HG03432 (cell line): ENCODE results near the gene ARHGAP26.

Source experiments
- ATAC-seq: cut with Tn5 transposase; IDR thresholded peaks from one replicate; pipeline ENCODE4 v1.9.1; 2021; ENCODE audit warnings: mild to moderate bottlenecking, moderate library complexity; ENCODE audit not compliant: unreplicated experiment

Gene ARHGAP26

GRCh38 chr5:143055596-143056338 is 285.6 kb downstream of the ARHGAP26 start:
- no peak for ATAC-seq

DNA sequence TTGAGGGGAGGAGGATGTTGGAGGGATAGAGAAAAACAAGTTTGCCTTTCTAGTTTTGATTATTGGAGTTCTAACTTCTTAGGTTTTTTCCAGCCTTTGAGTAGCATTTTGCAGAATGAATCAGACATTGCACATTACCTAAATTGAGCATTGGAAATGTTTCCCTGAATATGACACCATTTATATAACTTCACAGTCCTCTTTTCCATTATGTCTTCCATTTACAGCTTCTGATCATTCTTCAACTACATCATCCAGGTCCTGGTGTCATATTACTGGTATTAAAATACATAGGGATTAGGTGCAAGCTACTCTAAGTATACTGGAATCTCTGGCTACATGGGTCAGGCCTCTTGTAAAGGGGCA is 286.1 kb downstream of the ARHGAP26 start:
- ATAC-seq: no peak

DNA sequence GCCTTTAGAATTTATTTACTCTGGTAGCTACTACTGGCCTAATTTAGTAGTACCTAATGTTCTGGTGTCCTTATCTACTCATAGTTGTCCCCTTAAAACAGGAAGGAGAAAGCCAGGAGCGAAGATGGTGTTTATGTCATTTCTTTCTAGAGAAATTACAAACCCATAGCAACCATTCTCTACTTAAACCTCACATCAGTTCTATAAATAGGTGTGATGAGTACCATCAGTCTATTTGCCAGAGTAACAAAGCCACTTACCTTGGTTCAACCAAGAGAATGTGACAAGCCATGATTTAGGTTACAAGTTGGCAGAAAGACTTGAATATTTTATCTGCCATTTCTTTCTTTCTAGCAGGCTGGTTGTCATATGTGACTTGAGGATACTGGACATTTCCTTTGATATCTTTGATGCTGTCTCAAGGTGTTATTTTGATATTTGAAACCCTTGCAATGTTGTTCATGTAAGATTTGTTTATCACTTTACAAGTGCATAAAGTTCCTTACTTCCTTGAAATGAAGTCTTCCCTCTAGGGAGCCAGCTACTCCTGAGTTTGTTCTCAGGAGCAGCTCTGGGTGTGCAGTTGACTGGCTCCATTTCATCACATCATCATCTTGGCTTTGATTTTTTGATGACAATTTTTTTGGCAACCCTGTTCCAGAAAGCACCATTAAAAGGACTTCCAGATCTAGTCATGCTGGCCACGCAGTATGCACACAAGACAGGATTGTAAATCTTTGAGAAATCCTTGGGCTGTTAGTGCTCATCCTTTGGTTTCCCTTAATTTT is 286.8 kb downstream of the ARHGAP26 start:
- peak; percentile 35 for ATAC-seq

DNA sequence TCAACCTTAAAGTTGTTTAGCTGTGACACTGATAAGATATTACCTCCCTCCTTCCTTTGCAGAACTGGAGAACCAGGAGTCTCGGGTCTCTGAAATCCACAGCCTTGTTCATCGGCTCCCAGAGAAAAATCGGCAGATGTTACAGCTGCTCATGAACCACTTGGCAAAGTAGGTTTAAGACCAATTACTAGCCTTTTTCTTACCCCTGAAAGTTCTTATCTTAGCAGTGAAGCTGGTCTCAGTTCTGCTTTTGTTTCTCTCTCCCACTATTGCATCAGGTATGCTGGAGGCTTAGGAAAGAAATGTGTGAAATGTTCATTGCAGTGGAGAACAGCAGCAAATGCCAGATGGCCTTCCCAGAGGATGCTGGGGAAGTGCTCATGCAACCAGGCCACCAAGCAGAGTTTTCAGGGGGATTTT is 287.4 kb downstream of the ARHGAP26 start:
- peak; percentile 55 for ATAC-seq

- no peak for ATAC-seq
These were observed 289.2 kb downstream of the ARHGAP26 start for GRCh38 chr5:143059355-143059754.

DNA sequence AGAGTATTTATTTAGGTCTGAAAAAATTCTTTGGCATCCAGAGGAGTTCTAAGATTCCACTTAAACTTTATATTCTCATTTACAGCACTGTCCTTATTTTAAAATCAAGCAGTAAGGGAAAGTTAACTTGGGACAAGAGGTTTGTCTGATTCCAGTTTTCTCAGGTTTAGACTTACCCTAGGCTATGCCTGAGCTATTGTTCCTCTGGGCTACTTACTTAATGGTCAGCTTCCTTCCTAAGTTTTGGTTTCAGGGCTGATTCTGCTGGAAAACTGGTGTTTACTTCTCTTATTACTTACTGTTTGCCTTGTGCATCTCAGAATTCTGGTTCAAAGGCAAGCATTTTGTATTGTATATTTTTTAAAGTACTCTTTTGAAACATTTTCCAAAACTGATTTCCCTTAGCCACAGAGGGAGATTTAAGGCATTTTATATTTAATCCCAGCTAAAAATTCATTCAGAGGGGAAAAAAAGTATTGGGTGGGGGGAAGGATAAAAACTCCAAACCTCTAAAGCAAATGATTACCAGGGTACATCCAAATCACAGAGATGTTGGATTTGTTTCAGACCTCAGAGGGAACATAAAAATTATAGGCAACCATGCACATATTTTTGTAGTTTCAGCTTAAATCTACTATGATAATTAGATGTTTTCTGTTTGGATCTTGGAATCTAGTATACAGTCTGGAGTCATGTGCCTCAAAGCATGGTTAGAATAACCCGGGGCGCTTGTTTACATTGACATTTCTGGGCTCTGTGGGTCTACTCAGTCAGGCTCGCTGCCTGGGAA is 290.0 kb downstream of the ARHGAP26 start:
- ATAC-seq: no peak

- ATAC-seq: no peak
These were observed 291.2 kb downstream of the ARHGAP26 start for GRCh38 chr5:143061161-143061945.

DNA sequence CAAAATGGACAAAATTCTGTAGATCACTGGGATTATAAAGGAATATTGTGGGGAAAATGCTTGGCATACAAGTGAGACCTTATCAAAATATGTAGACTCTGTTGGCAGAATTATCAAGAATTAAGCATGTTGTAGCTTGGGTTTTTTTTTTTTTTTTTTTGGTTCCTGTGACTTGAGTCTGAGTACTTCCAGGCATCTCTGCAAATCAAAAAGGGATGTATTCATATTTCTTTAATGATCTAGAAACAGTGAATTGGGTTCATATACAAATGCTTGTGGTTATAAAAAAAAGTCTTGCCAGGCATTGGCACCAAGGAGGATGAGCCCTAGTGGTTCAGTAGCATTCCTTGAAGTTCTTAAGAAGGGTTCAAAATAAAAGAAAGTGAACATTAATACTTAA is 292.2 kb downstream of the ARHGAP26 start:
- ATAC-seq: no peak

DNA sequence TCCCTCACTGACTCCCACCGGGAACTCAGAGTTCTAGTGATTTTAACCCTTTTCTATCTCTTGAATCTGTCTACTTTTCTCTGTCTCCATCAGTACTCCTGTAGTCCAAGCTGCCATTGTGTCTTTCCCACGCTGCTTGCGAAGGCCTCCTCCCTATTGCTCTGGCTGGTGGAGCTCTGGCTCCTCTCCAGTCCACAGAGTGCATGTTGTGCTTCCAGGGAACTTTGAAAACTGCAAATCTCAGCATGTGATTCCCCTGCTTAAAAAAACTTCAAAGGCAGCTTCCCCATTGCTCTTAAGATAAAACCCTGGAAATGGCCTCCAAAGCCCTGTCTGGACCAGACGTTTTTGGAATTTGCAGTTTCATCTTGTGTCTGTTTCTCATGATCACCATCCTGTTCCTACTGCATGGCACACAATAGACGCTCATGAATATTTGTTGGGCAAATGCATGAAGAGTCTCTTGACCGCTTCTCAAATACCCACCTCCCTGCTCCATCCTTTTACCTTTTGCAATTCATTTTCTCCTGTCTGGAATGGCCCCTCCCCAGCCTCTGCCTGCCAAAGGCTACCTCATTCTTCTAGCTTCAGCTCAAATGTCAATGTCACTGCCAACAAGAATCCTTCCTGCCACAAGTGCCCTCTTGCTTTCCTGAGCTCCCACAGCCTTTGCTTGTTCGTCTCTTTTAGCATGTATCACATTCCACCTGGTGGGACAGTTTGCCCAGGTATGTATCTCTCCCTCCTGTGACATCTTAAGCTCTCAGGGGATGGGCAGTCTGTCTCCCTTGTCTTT is 293.2 kb downstream of the ARHGAP26 start:
- ATAC-seq: no peak

GRCh38 chr5:143064218-143064641 is 294.1 kb downstream of the ARHGAP26 start:
- no peak for ATAC-seq

DNA sequence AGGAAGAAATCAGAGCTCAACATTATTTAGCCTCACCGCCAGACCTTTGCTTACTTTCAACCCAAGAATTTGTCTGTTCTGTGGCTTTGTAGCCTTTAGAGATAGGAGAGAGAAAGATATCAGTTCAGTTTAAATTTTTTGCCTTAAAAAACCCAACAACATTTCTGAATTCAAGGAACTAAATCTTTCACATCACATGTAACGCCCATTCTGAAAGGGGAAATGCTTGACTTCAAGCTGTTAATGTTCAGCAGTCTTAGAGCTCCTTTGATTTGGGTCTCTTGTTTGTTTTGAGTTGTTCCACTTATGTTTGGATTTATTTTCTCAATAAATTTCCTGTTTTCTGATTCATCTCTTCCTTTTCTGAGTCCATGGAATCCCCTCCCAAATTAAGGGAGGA is 294.5 kb downstream of the ARHGAP26 start:
- ATAC-seq: no peak

DNA sequence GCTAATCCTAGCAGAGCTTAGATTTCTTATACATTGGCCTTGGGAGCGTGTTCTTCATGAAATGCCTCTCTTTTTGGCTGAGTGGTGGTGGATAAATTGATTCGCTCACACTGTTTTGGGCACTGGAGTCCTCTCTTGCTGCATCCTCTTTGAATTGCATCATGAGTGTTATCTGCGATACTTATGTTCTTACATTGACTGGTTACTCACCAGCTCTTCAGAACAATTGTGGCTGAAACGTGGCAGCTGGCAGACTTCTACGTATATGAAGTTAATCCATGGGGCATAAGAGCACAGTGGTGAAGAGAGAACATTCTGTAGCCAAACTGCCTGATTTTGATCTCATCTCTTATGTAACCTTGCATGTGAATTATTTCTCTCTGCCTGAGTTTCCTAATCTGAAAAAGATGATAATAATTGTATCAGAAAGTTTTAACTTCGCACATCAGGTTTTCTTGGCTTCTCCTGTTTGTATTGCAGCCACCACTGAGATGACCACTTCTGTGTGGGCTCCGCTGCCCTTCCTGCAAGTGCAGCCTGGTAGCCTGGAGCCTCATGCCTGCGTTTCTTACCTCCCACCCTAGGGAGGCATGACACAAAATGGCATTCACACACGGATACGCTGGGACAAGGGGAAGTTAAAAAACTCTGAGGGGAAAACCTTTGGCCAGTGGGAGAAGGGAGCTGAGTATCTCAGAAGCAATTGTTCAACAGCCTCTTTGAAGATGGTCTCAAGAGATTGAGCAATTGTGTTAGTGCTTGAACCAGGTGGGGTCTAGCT is 295.2 kb downstream of the ARHGAP26 start:
- no peak for ATAC-seq

- ATAC-seq: peak; percentile 7
These were observed 295.9 kb downstream of the ARHGAP26 start for GRCh38 chr5:143065996-143066522.

DNA sequence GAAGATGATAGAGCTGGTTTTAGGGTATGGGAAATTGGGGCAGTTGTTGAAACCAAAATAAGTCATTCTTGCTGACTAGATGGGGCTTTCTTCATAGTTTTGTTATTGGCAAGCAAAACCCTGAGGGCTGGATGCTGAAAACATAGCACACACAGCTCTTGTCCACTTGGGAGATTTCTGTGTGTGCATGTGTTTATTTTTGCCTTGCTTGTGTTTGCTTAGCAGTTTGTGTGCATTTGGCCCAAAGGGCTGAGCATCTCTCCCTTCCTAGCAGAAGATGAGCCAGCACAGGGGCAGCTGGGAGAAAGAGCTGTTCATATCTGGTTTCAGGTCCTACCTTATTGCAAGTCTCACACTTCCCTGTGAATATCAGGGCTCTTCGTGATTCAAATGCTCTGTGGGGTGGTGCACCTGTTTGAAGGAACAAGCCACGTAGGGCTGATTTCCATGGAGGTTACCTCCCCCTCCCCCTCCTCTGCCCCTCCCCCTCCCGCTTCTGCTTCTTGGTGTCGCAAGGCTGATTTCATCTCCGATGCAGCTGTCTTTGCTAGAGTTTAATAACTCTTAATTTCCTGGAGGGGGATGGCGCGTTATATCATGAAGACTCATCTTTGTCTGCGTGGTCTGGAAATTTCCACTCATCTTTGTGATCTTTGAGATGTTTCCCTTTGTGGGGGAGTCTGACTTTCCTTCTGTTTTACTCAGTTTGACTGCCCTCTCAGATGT is 296.5 kb downstream of the ARHGAP26 start:
- ATAC-seq: peak; percentile 79

DNA sequence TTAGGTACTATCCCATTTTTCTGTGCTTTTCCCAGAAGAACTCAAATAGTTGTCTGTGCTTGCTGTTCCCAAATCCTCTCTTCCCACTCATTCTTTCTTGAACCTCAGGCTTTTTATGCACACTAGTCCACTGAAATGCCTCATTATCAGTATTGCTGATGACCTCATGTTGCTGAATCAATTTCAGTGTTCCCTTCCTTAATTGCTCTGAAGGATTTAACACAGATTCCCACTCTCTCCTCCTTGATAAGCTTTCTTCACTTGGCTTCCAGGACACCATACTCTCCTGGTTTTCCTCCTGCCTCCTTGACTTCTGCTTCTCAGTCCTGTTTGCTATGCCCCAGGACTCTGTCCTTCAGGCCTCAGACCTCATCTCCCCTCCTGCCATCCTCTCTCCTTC is 298.5 kb downstream of the ARHGAP26 start:
- ATAC-seq: no peak

GRCh38 chr5:143071927-143072326 is 301.8 kb downstream of the ARHGAP26 start:
- ATAC-seq: no peak

DNA sequence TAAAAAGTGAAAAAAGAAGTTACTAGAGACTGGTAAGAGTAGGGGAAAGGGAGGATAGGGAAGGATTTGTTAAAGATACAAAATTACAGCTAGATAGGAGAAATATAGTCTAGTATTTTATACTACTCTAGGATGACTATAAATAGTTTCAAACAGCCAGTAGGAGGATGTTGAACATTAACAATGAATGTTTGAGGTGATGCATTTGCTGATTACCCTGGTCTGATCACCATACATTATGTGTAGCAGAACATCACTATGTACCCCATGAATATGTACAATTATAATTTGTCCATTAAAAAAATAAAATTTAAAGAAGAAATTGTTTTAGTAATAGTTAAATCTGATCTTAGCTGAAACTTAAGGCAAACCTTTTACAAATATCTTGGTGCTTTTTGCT is 302.6 kb downstream of the ARHGAP26 start:
- no peak for ATAC-seq

DNA sequence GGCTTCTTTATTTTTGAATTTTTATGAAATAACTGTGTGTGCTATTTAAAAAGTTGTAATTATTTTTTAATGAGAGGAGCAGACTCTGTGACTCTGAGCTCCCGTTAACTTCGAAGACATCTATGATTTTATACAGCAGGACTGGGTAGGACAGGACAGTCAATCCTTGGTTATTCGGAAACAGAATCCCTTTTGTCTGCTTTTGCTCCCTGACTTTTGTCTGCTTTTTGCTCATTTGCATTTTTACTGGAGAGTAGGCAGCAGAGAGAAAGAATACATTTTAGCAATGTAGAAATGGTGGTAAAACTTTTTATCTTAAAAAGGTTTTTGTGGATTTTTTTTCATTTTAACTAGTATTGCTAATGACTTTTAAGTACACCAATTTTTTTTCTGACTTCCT is 303.6 kb downstream of the ARHGAP26 start:
- ATAC-seq: no peak
